Spleen (tissue), 11 donors: ENCODE data around the gene JSRP1. TPM values are rescaled to one million over a fixed set of nuclear protein-coding genes. Genes with fewer than 3 reads are reported as not detected.

Source experiments
- DNase-seq: peaks from one replicate; pipeline ENCODE4 v3.0.0-alpha.2; 2020
- H3K27ac ChIP-seq, 8 donors: fragments of 200-600 bp; sonication (generic) in 7 of 8; 1 replicate in 4 of 8; 2 replicates in 4 of 8; pipeline versions ENCODE4 v1.5.0 to v1.8.0; 2016 to 2021; ENCODE audit warnings: inconsistent platforms in 4 of 8, mild to moderate bottlenecking in 4 of 8, moderate library complexity in 1 of 8
- H3K27me3 ChIP-seq, 7 donors: fragments of 200-600 bp; sonication (generic) in 6 of 7; replicated peaks in 1 of 7; 1 replicate in 4 of 7; 2 replicates in 3 of 7; pipeline versions ENCODE4 v1.5.0 to v1.8.0; 2016 to 2021; ENCODE audit warnings: inconsistent platforms in 3 of 7, mild to moderate bottlenecking in 1 of 7
- H3K36me3 ChIP-seq, 6 donors: fragments of 200-600 bp; sonication (generic) in 5 of 6; 1 replicate in 4 of 6; 2 replicates in 2 of 6; pipeline versions ENCODE4 v1.5.0 to v1.8.0; 2016 to 2021; ENCODE audit warnings: inconsistent platforms in 2 of 6
- H3K4me1 ChIP-seq, 6 donors: fragments of 200-600 bp; sonication (generic) in 5 of 6; 1 replicate in 3 of 6; 2 replicates in 3 of 6; pipeline versions ENCODE4 v1.5.0 to v1.8.0; 2016 to 2021; ENCODE audit warnings: inconsistent platforms in 3 of 6
- H3K4me3 ChIP-seq, 8 donors: fragments of 200-600 bp; sonication (generic) in 7 of 8; 1 replicate in 4 of 8; 2 replicates in 4 of 8; pipeline versions ENCODE4 v1.5.0 to v1.8.0; 2016 to 2021; ENCODE audit warnings: inconsistent platforms in 4 of 8, mild to moderate bottlenecking in 4 of 8, moderate library complexity in 2 of 8
- H3K9me3 ChIP-seq, 8 donors: fragments of 200-600 bp; sonication (generic) in 7 of 8; 1 replicate in 4 of 8; 2 replicates in 4 of 8; pipeline versions ENCODE4 v1.5.0 to v1.8.0; 2016 to 2021; ENCODE audit warnings: inconsistent platforms in 4 of 8
- POLR2A ChIP-seq, 3 donors: fragments of 450-650 bp; IDR thresholded peaks; one replicate each; pipeline ENCODE4 v1.5.1; 2017; ENCODE audit warnings: antibody characterized with exemption in 3 of 3, mild to moderate bottlenecking in 1 of 3
- POLR2AphosphoS5 ChIP-seq, 3 donors: sonication (generic); formaldehyde crosslinking; IDR thresholded peaks; one replicate each; pipeline ENCODE4 v1.5.1; 2017; ENCODE audit warnings: antibody characterized with exemption in 3 of 3
- WGBS, 5 donors: extraction: QIAGEN DNeasy Blood & Tissue Kit in 3 of 5; methylation state at CpG; one replicate each; pipeline versions ENCODE4 v1.1.5 to v1.1.7; 2013 to 2018; 5-methylcytosine and 5-hydroxymethylcytosine counted together
- intact Hi-C: fragments of 100-400 bp; cut with DNase I; formaldehyde crosslinking; loops from one replicate; pipeline ENCODE4 v1.15.0; 2023; ENCODE audit warnings: low total_unique reads
- polyA plus RNA-seq, 3 donors: library from polyadenylated mRNA; stranded (reverse); fragments of 200-250 nt; gene quantifications; one replicate each; pipeline ENCODE4 v1.2.1, GENCODE V29; 2013
- total RNA-seq, 7 donors: library from RNA; depleted of rRNA in 3 of 7; stranded (reverse); fragments of >200 nt in 3 of 7; fragmentation: NEBNext Ultra II Directional in 4 of 7; extraction: Animal tissue kit (Norgen Biotek cat#: 25700) in 4 of 7; gene quantifications; one replicate each; pipeline versions ENCODE4 v1.1.0 to v1.2.1, GENCODE V29; 2016 to 2021
- TF ChIP-seq, protein P1 (sequence below), 11 experiments: fragments of 200-600 bp in 7 of 11; fragments of 450-650 bp in 4 of 11; sonication (generic) in 4 of 11; IDR thresholded peaks in 8 of 11; conservative IDR thresholded peaks in 3 of 11; 1 replicate in 7 of 11; 2 replicates in 4 of 11; pipeline versions ENCODE4 v1.4.0 to v1.8.0; 2016 to 2021; ENCODE audit warnings: antibody characterized with exemption in 11 of 11, inconsistent platforms in 4 of 11, mild to moderate bottlenecking in 1 of 11
- donor health status: healthy with polysubstance abuse.
- donor health status: DM: no; HTN: no; CAD: no; lungs with moderate emphysema.
- donor health status: DM: no; HTN: no; CAD: no.
- donor health status: Bipolar disorder and iron deficiency.
- donor health status: healthy.
- donor health status: DM: no; HTN: no; CAD: no.
- donor health status: DM: yes; HTN: yes; CAD: no.

JSRP1 gene
- total and polyA plus RNA-seq, 10 donors: 1.2 to 4.8 (median 3.1) TPM

DNA sequence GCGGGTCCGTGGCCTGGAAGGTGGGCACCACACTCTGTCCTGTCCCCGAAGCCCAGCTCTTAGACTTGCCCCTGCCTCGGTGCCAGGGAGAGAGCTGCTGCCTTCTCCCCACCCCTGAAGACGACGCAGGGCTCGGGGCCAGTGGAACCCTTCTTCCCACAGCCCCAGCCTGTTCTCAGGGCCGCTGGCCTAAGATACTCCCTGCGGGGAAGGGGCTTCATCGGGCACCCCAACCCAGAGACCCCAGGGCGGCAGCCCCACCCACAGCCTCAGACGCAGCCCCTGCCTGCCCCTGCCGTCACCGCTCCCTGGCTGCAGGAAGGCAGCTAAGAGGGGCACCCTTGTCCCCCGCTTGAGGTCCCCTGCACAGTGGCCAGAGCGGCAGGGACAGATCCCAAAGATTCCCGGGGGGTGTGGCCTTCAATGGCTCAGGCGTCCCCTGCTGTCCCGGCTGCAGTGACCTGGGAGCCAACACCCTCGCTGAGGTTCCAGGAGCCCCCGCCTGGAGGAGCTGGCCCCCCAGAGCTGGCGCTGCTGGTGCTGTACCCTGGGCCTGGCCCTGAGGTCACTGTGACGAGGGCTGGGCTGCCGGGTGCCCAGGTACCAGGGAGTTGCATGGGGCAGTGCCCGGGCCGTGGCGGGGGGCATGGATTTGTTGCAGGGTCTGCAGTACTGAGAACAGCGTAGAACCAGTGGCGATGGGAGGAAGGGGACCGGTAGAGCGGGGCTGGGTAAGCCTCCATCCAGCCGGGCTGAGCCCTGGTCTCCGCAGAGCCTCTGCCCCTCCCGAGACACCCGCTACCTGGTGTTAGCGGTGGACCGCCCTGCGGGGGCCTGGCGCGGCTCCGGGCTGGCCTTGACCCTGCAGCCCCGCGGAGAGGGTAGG, 6.1 kb downstream of the JSRP1 start:
- Histone ChIP-seq H3K27ac (no peak overlapping the region), H3K36me3 (peaks cover 12 to 46% (median 36%) of the 10 kb centered on the region in 6 donors), H3K4me3 (peak overlapping the region in 2 of 8 donors; percentile 36 to 71), H3K27me3 (peaks cover 11 to 52% (median 47%) of the 10 kb centered on the region in 7 donors), H3K9me3 (no peaks in the 10 kb centered on the region), H3K4me1 (peaks cover 23 to 68% (median 50%) of the 10 kb centered on the region in 6 donors)
- 29 to 50% (median 35%) methylated on average over 24 to 43 of the region's 43 CpGs for WGBS, 5 donors
- peak in 1 of 3 donors; percentile 37 for TF ChIP-seq POLR2AphosphoS5 (IDR thresholded peaks at IDR 0.05)
- TF ChIP-seq POLR2A (IDR thresholded peaks at IDR 0.05): no peak
- intact Hi-C loops: no loop called here
- DNase-seq: no peak

DNA sequence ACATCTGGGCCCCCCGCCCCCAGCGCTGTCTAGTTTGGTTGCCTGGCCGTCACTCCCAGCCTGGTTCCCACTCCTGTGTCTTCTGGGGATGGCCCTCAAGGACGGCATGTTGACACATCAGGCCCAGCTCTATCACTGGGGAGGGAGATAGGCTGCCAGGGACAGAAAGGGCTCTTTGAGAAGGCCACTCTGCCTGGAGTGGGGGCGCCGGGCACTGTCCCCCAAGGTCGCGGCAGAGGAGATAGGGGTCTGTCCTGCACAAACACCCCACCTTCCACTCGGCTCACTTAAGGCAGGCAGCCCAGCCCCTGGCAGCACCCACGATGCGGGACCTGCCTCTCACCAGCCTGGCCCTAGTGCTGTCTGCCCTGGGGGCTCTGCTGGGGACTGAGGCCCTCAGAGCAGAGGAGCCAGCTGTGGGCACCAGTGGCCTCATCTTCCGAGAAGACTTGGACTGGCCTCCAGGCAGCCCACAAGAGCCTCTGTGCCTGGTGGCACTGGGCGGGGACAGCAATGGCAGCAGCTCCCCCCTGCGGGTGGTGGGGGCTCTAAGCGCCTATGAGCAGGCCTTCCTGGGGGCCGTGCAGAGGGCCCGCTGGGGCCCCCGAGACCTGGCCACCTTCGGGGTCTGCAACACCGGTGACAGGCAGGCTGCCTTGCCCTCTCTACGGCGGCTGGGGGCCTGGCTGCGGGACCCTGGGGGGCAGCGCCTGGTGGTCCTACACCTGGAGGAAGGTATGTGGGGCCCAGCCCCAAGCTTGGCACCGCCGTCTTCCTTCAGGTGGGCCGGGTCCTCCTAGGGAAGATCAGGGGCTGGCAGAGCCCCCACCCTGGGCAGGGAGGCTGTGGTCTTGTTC, 7.0 kb downstream of the JSRP1 start, which contains the start of gene AMH:
Gene AMH, plus strand, starts transcription at position 314 of the 857 bp plus-strand sequence. Its CDS starts 10 bp downstream, at position 324.
- Histone ChIP-seq H3K36me3 (peaks cover 12 to 55% (median 45%) of the 10 kb centered on the region in 6 donors), H3K27me3 (peaks cover 11 to 51% (median 47%) of the 10 kb centered on the region in 7 donors), H3K4me1 (peaks cover 23 to 70% (median 50%) of the 10 kb centered on the region in 6 donors), H3K27ac (no peak within 1 kb of the TSS), H3K9me3 (no peaks in the 10 kb centered on the region), H3K4me3 (peak within 1 kb of the TSS in 1 of 8 donors; percentile 71)
- WGBS, 5 donors: 63 to 87% (median 78%) methylated on average over 18 to 27 of the region's 27 CpGs
- TF ChIP-seq POLR2AphosphoS5 (IDR thresholded peaks at IDR 0.05) (peak in 2 of 3 donors; percentile 3 to 52), POLR2A (IDR thresholded peaks at IDR 0.05) (no peak)
- intact Hi-C loops: no loop called here
- DNase-seq: no peak

DNA sequence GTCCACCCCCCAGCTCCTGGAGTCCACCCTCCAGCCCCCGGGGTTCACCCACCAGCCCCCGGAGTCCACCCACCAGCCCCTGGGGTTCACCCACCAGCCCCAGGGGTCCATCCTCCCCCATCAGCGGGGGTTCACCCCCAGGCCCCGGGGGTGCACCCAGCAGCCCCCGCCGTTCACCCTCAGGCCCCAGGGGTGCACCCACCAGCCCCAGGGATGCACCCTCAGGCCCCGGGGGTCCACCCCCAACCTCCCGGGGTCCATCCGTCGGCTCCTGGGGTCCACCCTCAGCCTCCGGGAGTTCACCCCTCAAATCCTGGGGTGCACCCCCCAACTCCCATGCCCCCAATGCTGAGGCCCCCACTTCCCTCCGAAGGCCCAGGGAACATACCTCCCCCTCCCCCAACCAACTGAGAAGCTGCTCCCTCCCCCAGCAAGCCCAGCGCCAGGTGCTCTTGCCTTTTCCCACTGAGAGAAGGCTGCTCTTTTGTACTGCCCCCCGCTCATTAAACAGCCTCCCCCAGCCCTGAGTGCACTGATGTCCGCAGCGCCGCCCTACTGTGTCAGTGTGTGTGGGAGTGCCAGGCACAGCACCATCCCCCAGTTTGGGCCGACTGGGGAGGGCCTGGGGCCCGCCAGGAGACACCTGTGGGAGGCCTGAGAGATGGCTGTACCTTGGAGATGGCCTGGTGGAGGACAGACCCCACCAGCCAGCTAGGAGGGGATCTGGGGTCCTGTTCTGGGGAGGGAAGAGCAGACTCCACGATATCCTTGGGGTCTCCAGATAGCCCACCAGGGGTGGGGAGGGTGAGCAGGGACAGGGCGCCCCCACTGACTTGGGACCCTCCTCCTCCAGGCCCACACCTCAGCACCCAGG, 7.8 kb downstream of the JSRP1 start:
- intact Hi-C loops: no loop called here
- 82 to 88% (median 86%) methylated on average over 9 to 21 of the region's 21 CpGs for WGBS, 5 donors
- Histone ChIP-seq H3K9me3 (no peaks in the 10 kb centered on the region), H3K27me3 (peaks cover 11 to 43% (median 41%) of the 10 kb centered on the region in 7 donors), H3K27ac (no peak overlapping the region), H3K4me3 (no peak overlapping the region), H3K4me1 (peaks cover 19 to 70% (median 43%) of the 10 kb centered on the region in 6 donors), H3K36me3 (peaks cover 12 to 63% (median 53%) of the 10 kb centered on the region in 6 donors)
- TF ChIP-seq POLR2A (IDR thresholded peaks at IDR 0.05) (no peak), POLR2AphosphoS5 (IDR thresholded peaks at IDR 0.05) (no peak)
- TF ChIP-seq, protein P1, sequence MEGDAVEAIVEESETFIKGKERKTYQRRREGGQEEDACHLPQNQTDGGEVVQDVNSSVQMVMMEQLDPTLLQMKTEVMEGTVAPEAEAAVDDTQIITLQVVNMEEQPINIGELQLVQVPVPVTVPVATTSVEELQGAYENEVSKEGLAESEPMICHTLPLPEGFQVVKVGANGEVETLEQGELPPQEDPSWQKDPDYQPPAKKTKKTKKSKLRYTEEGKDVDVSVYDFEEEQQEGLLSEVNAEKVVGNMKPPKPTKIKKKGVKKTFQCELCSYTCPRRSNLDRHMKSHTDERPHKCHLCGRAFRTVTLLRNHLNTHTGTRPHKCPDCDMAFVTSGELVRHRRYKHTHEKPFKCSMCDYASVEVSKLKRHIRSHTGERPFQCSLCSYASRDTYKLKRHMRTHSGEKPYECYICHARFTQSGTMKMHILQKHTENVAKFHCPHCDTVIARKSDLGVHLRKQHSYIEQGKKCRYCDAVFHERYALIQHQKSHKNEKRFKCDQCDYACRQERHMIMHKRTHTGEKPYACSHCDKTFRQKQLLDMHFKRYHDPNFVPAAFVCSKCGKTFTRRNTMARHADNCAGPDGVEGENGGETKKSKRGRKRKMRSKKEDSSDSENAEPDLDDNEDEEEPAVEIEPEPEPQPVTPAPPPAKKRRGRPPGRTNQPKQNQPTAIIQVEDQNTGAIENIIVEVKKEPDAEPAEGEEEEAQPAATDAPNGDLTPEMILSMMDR (IDR thresholded peaks at IDR 0.05 in 8 of 11, conservative IDR thresholded peaks at IDR 0.05 in 3 of 11): no peak
- no peak for DNase-seq

DNA sequence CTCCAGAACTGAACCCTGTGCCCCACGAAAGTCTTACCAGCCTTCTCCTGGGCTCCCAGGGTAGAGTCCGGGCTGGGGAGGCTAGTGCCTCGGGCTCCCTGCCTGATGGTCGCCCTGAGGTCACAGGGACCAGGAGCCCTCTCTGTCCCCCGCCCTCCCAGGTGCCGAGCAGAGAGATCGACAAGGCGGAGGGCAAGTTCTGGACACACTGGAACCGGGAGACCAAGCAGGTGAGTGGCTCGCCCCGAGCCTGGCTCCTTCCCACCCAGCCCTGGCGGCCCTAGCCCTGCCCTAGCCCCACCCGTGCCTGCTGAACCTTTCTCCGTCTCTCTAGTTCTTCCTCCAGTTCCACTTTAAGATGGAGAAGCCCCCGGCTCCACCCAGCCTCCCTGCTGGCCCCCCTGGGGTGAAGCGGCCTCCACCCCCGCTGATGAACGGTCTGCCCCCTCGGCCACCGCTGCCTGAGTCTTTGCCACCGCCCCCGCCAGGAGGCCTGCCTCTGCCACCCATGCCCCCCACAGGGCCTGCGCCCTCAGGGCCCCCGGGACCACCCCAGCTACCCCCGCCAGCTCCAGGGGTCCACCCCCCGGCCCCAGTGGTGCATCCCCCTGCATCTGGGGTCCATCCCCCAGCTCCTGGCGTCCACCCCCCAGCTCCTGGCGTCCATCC, 8.7 kb downstream of the JSRP1 start:
- no peaks in the 10 kb centered on the region for H3K9me3 ChIP-seq
- H3K4me3 ChIP-seq: no peak overlapping the region
- H3K4me1 ChIP-seq: peaks cover 16 to 70% (median 43%) of the 10 kb centered on the region in 6 donors
- H3K27ac ChIP-seq: no peak overlapping the region
- TF ChIP-seq POLR2AphosphoS5 (IDR thresholded peaks at IDR 0.05) (peak in 1 of 3 donors; percentile 24), POLR2A (IDR thresholded peaks at IDR 0.05) (no peak)
- TF ChIP-seq, protein P1 (IDR thresholded peaks at IDR 0.05 in 8 of 11, conservative IDR thresholded peaks at IDR 0.05 in 3 of 11): no peak
- peaks cover 11 to 35% (median 33%) of the 10 kb centered on the region in 7 donors for H3K27me3 ChIP-seq
- 86 to 96% (median 91%) methylated on average over 16 to 28 of the region's 28 CpGs for WGBS, 5 donors
- intact Hi-C loops: no loop called here
- peaks cover 12 to 72% (median 56%) of the 10 kb centered on the region in 6 donors for H3K36me3 ChIP-seq
- DNase-seq: no peak
